GM21723 (cell line): Measurements from ENCODE around the gene USP36.
"Not testable (repeated sequence)": the region's sequence is repeated elsewhere in the genome, so short reads cannot be mapped to it uniquely, and the experiment has no call there.

Experiments
- ATAC-seq: cut with Tn5 transposase; IDR thresholded peaks from one replicate; pipeline ENCODE4 v1.9.1; 2021; ENCODE audit warnings: mild to moderate bottlenecking, moderate library complexity; ENCODE audit not compliant: unreplicated experiment

Gene USP36

DNA sequence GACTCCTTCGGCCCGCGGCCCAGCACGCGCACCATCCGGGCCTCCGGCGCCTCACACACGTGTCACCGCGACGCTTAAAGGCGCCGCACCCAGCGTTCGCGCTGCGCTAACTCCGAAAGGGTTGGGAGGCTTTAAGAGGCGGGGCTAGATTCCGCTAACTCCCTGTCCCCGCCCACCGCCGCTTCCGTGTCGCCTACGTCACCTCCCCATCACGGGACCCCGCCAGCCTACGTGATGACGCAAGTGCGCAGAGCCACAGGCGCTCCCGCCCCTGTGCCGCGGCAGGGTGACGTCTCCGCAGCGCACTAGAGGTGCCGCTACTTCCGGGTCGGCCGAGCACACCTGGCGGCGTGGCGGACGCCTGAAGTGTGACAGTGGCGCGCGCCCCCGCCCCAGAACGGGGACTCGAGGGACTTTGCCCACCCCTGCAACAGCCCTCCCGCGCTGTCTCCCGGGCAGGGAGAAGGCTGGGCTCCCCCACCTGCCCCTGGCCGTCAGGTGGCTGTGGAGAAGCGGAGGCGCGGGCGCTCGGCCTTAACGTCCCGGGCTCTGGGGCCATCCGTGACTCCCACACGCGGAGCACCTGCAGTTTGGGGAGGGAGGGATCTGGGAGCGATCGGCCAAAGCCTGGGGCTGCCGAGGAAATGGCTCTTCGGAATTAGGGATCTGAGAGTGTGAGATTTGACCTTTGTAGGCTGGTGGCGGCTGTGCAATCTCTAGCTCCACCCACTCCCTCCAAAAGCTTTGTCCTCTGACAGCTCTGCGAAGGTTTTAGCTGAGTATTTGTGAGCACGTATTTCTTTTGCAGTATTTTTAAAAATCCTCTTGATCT lies at the start of gene USP36:
Gene USP36 (minus strand): TSS at position 35 of the 832 bp plus-strand sequence. CDS start 4,451 bp downstream, outside the sequence.
- ATAC-seq: peak; percentile 86

DNA sequence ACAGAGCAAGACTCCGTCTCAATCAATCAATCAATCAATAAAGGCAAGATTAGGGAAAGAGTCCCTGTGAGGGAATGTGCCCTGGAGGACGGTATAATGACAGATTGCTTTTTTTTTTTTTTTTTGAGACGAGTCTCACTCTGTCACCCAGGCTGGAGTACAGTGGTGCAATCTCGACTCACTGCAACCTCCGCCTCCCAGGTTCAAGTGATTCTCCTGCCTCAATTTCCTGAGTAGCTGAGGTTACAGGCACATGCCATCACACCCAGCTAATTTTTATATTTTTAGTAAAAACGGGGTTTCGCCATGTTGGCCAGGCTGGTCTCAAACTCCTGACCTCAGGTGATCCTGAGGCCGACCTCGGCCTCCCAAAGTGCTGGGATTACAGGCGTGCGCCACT lies 49.5 kb upstream of the USP36 start:
- not testable (repeated sequence) for ATAC-seq

DNA sequence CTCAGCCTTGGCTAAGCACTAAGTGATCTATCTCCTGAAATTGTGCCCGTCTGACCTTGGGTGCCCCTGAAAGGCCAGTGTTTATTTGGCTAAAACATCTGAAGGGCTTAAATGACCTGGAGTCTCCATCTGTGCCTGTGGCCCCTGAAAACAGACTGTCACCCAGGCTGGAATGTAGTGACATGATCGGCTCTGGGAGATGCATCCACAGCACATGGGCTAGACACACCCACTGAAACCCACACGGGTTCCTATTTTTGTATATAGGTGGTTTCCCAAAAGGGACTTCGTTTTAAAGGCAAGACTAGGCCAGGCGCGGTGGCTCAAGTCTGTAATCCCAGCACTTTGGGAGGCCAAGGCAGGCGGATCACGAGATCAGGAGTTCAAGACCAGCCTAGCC lies 48.9 kb upstream of the USP36 start:
- ATAC-seq: no peak

DNA sequence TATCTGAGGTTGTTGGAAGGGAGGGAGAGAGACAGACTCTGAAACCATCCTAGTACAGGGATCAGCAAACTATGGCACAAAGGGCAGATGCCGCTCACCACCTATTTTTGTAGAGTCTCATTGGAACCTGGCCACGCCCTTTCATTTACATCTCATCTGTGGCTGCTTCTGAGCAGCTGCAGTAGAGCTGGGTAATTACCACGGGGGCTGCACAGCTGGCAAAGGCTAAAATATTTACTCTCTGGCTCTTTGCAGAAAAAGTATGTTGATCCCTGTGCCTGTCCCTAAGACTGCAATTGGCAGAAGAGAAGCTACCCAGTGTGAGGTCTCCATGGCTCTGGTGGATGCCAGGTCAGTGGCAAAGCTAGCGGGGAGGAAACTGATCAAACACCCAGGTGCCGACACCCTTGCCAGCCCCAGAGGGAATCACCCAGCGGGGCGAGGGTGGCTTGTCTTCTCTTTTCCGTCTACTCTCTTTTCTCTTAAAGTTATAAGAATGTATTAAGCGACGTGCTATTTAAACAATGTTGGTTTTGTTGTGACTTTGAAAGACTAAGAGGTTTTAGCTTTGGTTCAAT lies 48.4 kb upstream of the USP36 start:
- ATAC-seq: no peak

DNA sequence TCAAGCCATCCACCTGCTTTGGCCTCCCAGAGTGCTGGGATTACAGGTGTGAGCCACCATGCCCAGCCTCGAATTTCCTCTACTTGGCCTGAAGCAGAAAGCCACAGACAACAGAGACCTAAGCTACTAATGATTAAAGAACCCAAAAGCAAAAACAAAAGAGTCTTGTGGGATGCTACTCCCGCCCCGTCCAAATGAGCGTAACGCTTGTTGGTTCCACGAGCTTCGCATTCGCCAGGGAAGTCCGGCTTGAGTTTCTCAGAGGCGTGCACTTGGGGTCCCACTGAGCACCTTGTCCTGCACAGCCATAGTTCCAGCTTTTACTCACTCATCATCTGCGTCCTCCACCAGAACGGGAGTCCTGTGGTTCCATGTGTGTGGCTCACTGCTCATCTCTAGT lies 46.3 kb upstream of the USP36 start:
- ATAC-seq: no peak

DNA sequence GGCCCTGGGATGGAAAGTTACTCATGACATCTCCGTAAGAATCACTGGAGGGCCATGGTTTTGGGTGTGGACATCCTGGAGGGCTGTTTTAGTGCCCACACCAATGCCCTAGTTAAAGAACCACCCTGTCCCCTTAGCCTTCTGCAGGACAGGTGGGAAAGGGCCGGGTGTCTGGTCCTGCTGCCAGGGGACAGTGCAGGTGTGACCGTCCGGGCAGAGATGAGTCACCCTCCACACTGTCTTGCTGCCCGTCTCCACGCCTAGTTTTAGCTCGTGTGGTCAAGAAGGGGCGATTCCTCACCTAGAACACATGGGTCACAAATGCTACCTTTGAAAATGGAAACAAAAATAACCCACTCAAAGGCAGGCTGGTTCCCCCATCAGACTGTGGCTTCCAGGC lies 45.3 kb upstream of the USP36 start:
- ATAC-seq: no peak

DNA sequence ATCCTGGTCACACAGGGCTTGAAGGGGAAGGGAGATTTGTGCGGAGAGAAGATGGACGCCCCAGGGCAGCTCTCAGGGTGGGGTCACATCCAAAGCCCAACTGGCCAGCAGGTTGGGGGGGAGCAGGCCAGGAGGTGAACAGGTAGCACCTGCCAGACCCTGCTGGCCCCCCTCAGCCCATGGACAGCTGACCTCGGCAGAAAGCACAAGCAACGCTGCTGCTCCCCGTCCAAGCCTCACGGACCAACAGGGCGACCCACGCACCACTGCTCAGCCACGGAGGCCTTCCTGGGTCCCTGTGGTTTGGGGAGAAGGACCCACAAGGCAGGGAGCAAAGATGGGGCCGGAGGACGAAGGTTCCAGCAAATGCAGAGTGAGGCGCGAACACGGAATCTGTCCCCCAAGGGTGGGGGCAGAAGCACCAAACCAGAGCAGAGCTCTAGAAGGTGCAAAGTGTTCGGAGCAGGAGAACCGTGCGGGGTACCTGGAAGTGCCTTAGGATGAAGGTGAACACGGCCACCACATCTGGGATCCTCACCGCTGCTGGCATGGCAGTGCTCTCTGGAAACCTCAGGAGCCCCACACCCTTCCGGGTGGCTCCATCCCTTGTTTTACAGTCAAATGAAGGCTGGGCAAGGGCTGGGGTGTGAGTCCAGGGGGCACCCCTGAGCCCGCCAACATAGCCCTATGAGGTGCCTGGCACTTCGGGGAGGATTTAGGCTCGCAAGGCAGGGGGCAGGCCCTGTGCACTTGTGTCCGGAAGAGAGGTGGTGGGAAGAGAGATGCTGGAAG lies 44.5 kb upstream of the USP36 start:
- no peak for ATAC-seq

DNA sequence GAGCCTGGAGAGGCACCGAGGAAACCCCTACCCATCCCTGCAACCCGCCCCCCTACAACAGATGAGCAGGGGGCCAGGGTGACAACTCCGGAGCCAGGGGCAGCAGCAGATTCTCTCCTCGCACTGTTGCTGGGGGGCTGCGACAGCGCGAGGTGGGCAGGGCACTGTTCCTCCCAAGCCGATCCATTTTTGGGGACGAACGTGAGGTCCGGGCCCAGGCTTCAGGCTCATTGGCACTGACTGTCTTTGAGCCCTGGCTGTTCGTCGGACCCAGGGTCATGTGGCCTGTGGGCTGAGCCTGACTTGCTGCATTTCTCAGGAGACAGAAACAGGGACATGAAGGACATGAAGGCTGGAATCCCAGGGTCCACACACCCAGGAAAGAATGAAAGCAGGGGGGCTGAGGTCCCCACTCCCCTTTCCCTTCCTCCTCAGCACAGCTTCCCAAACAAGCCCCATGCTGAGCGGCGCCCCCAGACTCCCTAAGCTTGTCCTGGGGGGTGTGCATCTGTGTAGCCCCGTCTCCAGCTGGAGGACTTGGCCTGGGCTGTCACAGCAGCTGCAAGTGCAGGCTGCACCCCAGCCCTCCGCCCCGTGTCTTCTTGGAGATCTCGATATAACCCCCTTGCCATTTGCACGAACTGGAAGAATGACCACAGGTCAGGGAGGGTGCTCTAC lies 43.7 kb upstream of the USP36 start:
- ATAC-seq: no peak

DNA sequence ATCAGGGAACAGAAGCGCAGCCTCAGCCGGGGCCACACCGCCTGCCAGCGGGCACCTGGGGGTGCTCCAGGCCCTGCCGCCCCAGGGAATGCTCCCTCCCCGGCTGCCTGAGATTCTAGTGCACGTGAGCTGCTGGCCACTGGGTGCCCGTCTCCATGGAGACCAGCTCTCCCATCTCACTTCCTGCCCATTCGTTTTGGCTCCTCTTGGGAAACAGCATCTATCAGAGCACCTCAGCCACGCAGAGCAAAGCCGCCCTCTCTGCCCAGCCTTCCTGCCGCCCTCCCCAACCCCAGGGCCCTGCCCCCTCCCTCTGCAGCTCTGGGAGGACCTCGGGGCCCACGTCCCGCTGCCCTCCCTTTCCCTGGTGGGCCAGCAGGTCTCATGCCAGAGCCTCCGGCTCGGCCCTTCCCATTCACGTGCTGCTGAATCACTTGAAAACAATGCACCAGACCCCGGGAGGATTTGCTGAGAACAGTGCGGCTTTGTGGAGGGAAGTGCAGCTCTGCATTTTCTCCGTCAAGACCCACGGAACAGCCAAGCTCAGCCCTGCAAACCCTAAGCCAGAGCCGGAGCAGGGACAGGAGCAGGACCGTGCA lies 43.0 kb upstream of the USP36 start:
- no peak for ATAC-seq

DNA sequence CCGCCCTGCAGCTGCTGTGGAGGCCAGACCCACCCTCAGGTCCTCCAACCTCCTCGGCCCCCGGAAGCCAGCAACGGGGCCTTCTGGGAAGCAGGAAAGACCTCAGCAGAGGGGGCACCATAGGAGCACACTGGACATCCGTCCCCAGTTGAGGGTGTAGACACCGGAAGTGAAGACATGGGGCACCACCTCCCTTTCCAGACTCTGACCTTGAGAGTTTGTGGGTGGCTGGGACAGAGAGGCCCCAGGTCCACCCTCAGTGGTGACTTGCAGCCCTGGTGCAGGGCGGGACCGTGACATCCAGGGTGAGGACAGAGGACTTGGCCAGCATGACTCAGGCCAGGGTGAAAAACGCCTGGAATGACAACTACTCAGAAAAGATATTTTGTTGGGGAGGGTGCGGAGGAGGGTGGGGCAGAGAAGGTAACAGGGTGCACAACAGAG lies 42.5 kb upstream of the USP36 start:
- ATAC-seq: no peak

DNA sequence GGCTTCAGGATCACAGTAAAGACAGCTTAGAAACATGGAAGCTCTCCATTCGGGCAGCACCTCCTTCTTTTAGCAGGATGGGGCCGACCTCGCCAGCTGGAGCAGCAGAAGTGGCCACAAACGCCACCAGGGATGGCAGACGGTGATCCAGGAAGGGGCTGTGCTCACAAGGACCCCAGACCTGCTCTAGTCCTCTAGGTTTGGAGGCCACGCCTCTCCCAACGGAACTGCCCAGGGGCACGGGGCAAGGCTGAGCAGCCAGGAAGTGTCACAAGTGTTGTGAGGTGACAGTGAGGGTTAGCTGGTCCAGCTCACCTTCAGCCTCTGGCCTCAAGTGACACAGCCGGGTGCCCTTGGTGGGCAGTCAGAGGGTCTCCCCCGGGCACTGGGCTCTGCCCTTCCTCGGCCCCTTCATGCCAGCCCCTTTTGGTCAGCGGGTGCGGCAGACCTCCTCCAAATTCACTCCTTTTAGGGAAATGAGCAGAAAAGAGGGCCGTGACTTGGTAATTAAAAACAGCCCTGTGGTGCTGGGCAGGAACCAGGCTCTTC lies 42.0 kb upstream of the USP36 start:
- no peak for ATAC-seq

DNA sequence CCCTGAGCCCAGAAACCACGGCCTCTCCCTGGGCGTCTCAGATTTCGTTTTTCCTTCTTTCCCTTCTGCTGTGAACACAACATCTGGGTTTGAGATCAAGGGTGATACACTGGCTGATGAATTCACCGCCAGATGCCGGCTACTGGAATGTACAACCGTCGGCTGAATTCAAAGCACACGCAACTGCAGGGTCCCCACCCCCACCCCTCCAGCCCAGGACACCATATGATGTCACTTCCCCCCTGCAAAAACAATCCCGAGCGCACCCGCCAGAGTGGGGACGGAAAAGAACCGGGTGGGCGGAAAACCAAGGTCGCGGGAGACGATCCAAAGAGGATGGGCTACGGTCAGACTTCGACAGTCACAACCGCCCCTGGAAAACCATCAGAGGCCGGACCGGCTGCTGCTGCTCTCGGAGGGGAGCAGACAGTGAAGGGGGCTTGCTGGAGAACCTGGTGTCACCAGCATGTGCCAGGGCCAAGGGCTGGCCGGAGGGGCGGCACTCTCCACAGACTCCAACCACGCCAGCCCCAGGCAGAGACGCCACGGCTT lies 39.1 kb upstream of the USP36 start:
- no peak for ATAC-seq

DNA sequence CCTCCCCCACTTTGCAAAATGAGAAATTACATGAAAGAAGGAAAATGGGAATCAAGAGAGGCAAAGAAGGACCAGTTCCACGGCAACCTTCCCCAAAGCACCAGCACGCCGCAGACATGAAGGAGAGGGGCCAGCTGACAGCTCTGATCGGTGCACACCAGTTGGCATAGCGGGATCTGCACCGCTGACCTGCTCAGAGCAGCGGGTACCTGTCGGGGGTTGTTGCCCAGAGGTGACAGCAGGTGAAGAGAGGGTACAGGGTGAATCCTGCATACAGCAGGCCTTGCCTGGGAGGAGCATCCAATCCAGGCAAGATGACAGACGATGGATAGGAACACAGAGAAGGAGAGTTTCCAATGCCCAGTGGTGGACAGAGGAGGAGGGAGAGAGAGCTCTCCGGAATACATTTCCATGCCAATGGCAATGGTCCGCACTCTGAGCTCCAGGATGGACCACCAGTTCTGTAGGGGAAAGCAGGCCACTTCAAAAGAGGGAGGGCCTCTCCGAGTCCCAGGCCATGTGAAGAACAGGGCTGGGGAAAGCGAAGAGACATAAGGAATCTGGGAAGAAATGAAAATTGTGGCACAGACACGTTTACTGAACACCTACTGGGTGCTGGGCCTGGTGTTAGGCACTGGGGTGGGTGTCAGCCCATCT lies 38.4 kb upstream of the USP36 start:
- no peak for ATAC-seq

DNA sequence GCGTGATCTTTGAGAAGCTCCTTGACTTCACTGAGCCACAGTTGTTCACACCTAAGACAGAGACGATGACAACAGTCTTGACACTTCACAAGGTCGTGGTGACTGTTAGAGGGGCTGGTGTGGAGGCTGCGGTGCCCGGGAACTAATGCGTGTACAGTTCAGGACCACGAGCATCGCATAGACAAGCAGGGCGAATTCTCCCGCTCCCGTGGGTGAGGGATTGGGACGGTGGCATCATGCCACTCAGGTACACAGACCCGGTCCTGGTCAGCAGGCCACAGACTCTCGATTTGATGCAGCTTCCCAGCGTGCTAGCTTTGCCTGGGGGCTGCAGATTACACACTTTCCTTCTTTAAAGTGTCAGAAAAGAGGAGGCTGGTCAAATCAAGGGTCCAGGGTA lies 37.6 kb upstream of the USP36 start:
- ATAC-seq: no peak

DNA sequence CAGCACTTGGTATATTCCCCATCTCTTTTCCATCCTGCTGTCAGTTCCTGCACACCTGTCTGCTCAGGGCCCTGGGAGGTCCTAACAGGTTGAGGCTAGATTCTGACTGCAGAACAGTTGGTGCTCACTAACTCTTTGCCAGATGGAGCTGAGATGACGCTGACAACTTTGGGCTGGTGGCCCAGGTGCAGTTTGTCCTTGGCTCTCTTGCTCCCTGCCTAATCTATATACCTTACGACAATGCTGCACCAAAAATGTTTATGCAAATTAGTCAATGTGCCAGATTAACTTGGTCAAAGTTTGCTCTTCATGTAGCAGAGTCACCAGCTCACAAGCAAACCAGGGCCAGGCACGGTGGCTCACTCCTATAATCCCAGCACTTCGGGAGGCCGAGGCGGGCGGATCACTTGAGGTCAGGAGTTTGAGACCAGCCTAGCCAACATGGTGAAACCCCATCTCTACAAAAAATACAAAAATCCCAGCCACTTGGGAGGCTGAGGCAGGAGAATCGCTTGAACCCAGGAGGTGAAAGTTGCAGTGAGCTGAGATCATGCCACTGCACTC lies 36.4 kb upstream of the USP36 start:
- not testable (repeated sequence) for ATAC-seq

DNA sequence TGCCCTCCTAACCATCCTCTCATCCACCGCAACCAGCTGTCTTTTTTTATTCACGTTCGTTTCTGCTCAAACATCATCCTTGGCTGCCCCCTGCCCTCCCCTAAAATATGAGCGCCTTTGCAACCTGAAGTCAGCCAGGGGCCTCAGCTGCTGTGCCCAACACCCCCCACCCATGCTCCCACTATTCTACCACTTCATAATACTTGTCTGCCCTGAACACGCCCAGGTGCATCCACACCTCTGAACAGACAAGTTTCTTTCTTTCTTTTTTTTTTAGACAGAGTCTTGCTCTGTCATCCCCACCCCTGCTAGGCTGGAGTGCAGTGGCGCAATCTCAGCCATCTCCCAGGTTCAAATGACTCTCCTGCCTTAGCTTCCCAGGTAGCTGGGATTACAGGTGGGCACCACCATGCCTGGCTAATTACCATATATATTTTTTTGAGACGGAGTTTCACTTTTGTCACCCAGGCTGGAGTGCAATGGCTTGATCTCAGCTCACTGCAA lies 35.5 kb upstream of the USP36 start:
- ATAC-seq: no peak

DNA sequence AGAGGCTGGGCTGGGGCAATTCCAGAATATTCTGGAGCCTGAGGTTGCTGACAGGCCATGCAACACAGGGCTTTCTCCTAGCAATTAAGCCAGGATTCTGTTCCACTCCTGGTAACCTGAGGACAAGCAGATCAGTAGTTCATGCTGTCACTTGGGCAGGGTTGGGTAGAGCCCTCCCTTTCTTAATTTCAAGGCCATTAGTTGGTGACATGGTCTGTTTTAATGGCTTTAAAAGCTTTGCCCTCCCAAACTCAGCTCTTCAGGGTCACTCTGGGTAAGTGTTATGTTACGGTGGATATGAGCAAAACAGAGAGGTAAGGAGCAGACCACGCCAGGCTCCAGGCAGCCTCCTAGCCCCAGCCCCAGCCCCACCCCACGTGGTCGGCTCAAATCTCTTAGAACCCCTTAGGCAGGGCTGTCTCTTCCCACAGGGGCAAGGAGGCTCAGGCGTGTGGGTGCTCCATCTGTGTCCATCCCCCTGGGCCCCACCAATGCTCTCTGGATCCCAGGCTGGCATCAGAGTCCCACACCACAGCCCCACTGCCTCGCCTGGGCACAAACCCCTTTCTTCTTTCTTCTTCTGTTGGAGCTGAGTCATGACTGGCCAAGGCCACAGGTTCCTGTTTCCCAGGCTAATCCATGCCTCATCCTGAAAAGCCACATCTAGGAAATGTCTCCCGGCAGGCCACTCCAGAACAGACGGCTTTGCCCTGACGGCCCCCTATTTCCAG lies 34.9 kb upstream of the USP36 start:
- no peak for ATAC-seq

DNA sequence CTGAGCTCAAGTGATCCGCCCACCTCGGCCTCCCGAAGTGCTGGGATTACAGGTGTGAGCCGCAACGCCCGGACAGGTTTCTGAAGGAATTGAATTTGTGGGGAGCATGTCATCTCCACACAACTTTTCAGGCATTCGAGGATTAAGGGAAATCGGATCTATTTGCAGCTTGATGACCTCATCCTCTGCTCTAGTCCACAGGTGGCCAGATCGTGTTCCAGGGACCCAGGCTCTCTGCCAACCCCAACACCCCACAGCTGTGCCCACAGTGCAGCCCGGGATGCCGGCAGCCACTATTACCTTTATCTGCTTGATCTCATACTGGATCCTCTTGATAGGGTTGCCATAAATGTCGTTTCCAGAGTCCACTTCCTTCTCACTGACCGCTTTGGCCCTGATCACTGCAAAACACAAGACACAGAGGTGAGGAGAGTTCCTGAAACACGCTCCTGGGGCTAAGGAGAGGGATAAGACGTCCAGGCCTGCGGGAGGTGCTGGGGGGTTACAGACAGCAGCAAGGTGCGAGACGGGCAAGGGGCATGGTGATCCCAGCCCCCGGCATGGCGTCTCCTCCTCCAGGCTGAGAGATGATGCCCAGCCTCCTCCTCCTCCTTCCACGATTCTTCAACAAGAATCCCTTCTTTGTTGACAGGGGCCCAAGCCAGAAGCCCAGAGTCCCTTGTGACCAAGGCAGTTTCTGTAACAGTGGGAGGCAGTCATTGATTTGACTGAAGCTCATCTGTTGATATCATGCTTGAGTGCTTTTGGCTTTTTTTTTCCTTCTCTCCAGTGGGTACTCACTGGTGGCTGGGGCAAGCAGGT lies 33.1 kb upstream of the USP36 start:
- no peak for ATAC-seq
